ENCODE data around the gene TMEM201.

The TMEM201 gene

GRCh38 chr1:9639227-9639626, 50.5 kb downstream of the TMEM201 start:
- no peaks in the 10 kb centered on the region for H3K9me3 ChIP-seq (ENCODE audit: insufficient read depth, low read length)
- H3K4me3 ChIP-seq (ENCODE audit: insufficient read length, low read depth), result no peak overlapping the region
- H3K27me3 ChIP-seq (ENCODE audit: insufficient read depth, insufficient read length), result no peaks in the 10 kb centered on the region
- TF ChIP-seq SUZ12 (IDR thresholded peaks at IDR 0.05; ENCODE audit: extremely low read depth, insufficient read depth, insufficient read length) (no peak), YY1 (IDR thresholded peaks at IDR 0.05; ENCODE audit: insufficient read depth, insufficient read length) (no peak), ZNF274 (IDR thresholded peaks at IDR 0.05; ENCODE audit: low read depth, low read length) (no peak)
- H3K4me1 ChIP-seq (ENCODE audit: insufficient read depth, insufficient read length), result no peaks in the 10 kb centered on the region
- no peak for DNase-seq (ENCODE audit: low read depth, low spot score)
- H3K36me3 ChIP-seq (ENCODE audit: insufficient read depth, insufficient read length, low read length), result no peaks in the 10 kb centered on the region
- H3K9ac ChIP-seq (ENCODE audit: insufficient read length, low read depth), result no peak overlapping the region

- Histone ChIP-seq H3K4me1 (ENCODE audit: insufficient read depth, insufficient read length) (no peaks in the 10 kb centered on the region), H3K4me3 (ENCODE audit: insufficient read length, low read depth) (no peak overlapping the region), H3K9me3 (ENCODE audit: insufficient read depth, low read length) (no peaks in the 10 kb centered on the region), H3K27me3 (ENCODE audit: insufficient read depth, insufficient read length) (no peaks in the 10 kb centered on the region), H3K36me3 (ENCODE audit: insufficient read depth, insufficient read length, low read length) (no peaks in the 10 kb centered on the region), H3K9ac (ENCODE audit: insufficient read length, low read depth) (no peak overlapping the region)
- no peak for TF ChIP-seq ZNF274 (IDR thresholded peaks at IDR 0.05; ENCODE audit: low read depth, low read length)
- TF ChIP-seq SUZ12 (IDR thresholded peaks at IDR 0.05; ENCODE audit: extremely low read depth, insufficient read depth, insufficient read length), result no peak
- TF ChIP-seq YY1 (IDR thresholded peaks at IDR 0.05; ENCODE audit: insufficient read depth, insufficient read length), result no peak
- no peak for DNase-seq (ENCODE audit: low read depth, low spot score)
Observed at GRCh38 chr1:9643351-9644256, 54.9 kb downstream of the TMEM201 start.

GRCh38 chr1:9646037-9646436, 57.3 kb downstream of the TMEM201 start:
- peaks cover 7% of the 10 kb centered on the region for H3K27me3 ChIP-seq (ENCODE audit: insufficient read depth, insufficient read length)
- H3K9ac ChIP-seq (ENCODE audit: insufficient read length, low read depth), result no peak overlapping the region
- H3K4me3 ChIP-seq (ENCODE audit: insufficient read length, low read depth), result no peak overlapping the region
- no peak for DNase-seq (ENCODE audit: low read depth, low spot score)
- no peaks in the 10 kb centered on the region for H3K9me3 ChIP-seq (ENCODE audit: insufficient read depth, low read length)
- TF ChIP-seq YY1 (IDR thresholded peaks at IDR 0.05; ENCODE audit: insufficient read depth, insufficient read length) (no peak), SUZ12 (IDR thresholded peaks at IDR 0.05; ENCODE audit: extremely low read depth, insufficient read depth, insufficient read length) (no peak), ZNF274 (IDR thresholded peaks at IDR 0.05; ENCODE audit: low read depth, low read length) (no peak)
- H3K4me1 ChIP-seq (ENCODE audit: insufficient read depth, insufficient read length), result no peaks in the 10 kb centered on the region
- H3K36me3 ChIP-seq (ENCODE audit: insufficient read depth, insufficient read length, low read length), result no peaks in the 10 kb centered on the region

- Histone ChIP-seq H3K4me1 (ENCODE audit: insufficient read depth, insufficient read length) (no peaks in the 10 kb centered on the region), H3K27me3 (ENCODE audit: insufficient read depth, insufficient read length) (peaks cover 28% of the 10 kb centered on the region), H3K36me3 (ENCODE audit: insufficient read depth, insufficient read length, low read length) (no peaks in the 10 kb centered on the region), H3K4me3 (ENCODE audit: insufficient read length, low read depth) (no peak overlapping the region), H3K9me3 (ENCODE audit: insufficient read depth, low read length) (no peaks in the 10 kb centered on the region), H3K9ac (ENCODE audit: insufficient read length, low read depth) (no peak overlapping the region)
- no peak for DNase-seq (ENCODE audit: low read depth, low spot score)
- TF ChIP-seq YY1 (IDR thresholded peaks at IDR 0.05; ENCODE audit: insufficient read depth, insufficient read length) (no peak), SUZ12 (IDR thresholded peaks at IDR 0.05; ENCODE audit: extremely low read depth, insufficient read depth, insufficient read length) (no peak), ZNF274 (IDR thresholded peaks at IDR 0.05; ENCODE audit: low read depth, low read length) (no peak)
Observed at GRCh38 chr1:9648171-9648570, 59.5 kb downstream of the TMEM201 start.

- Histone ChIP-seq H3K4me1 (ENCODE audit: insufficient read depth, insufficient read length) (no peaks in the 10 kb centered on the region), H3K9me3 (ENCODE audit: insufficient read depth, low read length) (no peaks in the 10 kb centered on the region), H3K4me3 (ENCODE audit: insufficient read length, low read depth) (no peak overlapping the region), H3K36me3 (ENCODE audit: insufficient read depth, insufficient read length, low read length) (no peaks in the 10 kb centered on the region), H3K27me3 (ENCODE audit: insufficient read depth, insufficient read length) (peaks cover 39% of the 10 kb centered on the region), H3K9ac (ENCODE audit: insufficient read length, low read depth) (no peak overlapping the region)
- no peak for DNase-seq (ENCODE audit: low read depth, low spot score)
- TF ChIP-seq ZNF274 (IDR thresholded peaks at IDR 0.05; ENCODE audit: low read depth, low read length) (no peak), YY1 (IDR thresholded peaks at IDR 0.05; ENCODE audit: insufficient read depth, insufficient read length) (no peak), SUZ12 (IDR thresholded peaks at IDR 0.05; ENCODE audit: extremely low read depth, insufficient read depth, insufficient read length) (no peak)
Observed at GRCh38 chr1:9649769-9650168, 61.1 kb downstream of the TMEM201 start.

- Histone ChIP-seq H3K27me3 (ENCODE audit: insufficient read depth, insufficient read length) (peaks cover 39% of the 10 kb centered on the region), H3K9me3 (ENCODE audit: insufficient read depth, low read length) (no peaks in the 10 kb centered on the region), H3K4me1 (ENCODE audit: insufficient read depth, insufficient read length) (no peaks in the 10 kb centered on the region), H3K4me3 (ENCODE audit: insufficient read length, low read depth) (no peak overlapping the region), H3K36me3 (ENCODE audit: insufficient read depth, insufficient read length, low read length) (no peaks in the 10 kb centered on the region), H3K9ac (ENCODE audit: insufficient read length, low read depth) (no peak overlapping the region)
- TF ChIP-seq ZNF274 (IDR thresholded peaks at IDR 0.05; ENCODE audit: low read depth, low read length), result no peak
- TF ChIP-seq SUZ12 (IDR thresholded peaks at IDR 0.05; ENCODE audit: extremely low read depth, insufficient read depth, insufficient read length), result no peak
- DNase-seq (ENCODE audit: low read depth, low spot score), result no peak
Observed at GRCh38 chr1:9651220-9651564, 62.5 kb downstream of the TMEM201 start.

GRCh38 chr1:9651565-9652378, 63.1 kb downstream of the TMEM201 start, which contains the start of gene PIK3CD:
Gene PIK3CD, plus strand, starts transcription at chr1:9651731. Its CDS starts 58,725 bp downstream, at chr1:9710456.
- Histone ChIP-seq H3K9me3 (ENCODE audit: insufficient read depth, low read length) (no peaks in the 10 kb centered on the region), H3K36me3 (ENCODE audit: insufficient read depth, insufficient read length, low read length) (no peaks in the 10 kb centered on the region), H3K4me1 (ENCODE audit: insufficient read depth, insufficient read length) (no peaks in the 10 kb centered on the region), H3K9ac (ENCODE audit: insufficient read length, low read depth) (peak within 1 kb of the TSS; percentile 61), H3K4me3 (ENCODE audit: insufficient read length, low read depth) (peak within 1 kb of the TSS; percentile 46), H3K27me3 (ENCODE audit: insufficient read depth, insufficient read length) (peaks cover 39% of the 10 kb centered on the region)
- TF ChIP-seq SUZ12 (IDR thresholded peaks at IDR 0.05; ENCODE audit: extremely low read depth, insufficient read depth, insufficient read length), result no peak
- TF ChIP-seq YY1 (IDR thresholded peaks at IDR 0.05; ENCODE audit: insufficient read depth, insufficient read length), result no peak
- TF ChIP-seq ZNF274 (IDR thresholded peaks at IDR 0.05; ENCODE audit: low read depth, low read length), result no peak
- no peak for DNase-seq (ENCODE audit: low read depth, low spot score)

All from NT2/D1 (cell line).